ENCODE results near the gene NDRG3.

GRCh38 chr20:36732456-36732855 is 13.4 kb downstream of the NDRG3 start:
- TF ChIP-seq YY1 (IDR thresholded peaks at IDR 0.05; ENCODE audit: insufficient read depth, insufficient read length) (no peak), ZNF274 (IDR thresholded peaks at IDR 0.05; ENCODE audit: low read depth, low read length) (no peak), SUZ12 (IDR thresholded peaks at IDR 0.05; ENCODE audit: extremely low read depth, insufficient read depth, insufficient read length) (no peak)

Measured in NT2/D1 (cell line).